H9 (cell line): Measurements from ENCODE around the gene TM9SF4. TPM values are rescaled to one million over a fixed set of nuclear protein-coding genes. Genes with fewer than 3 reads are reported as not detected.

ENCODE experiments used
- DNase-seq: peaks from one replicate; pipeline ENCODE4 v3.0.0-alpha.2; 2017
- H2AFZ ChIP-seq: one replicate; pipeline ENCODE4 v1.6.1; 2013; ENCODE audit warnings: mild to moderate bottlenecking, low read length, control low read depth, moderate library complexity
- H2AK5ac ChIP-seq: 2 replicates; pipeline ENCODE4 v1.6.1; 2013; ENCODE audit warnings: low read length, control low read depth, mixed read lengths; ENCODE audit not compliant: insufficient read length
- H2BK120ac ChIP-seq: one replicate; pipeline ENCODE4 v1.6.1; 2013; ENCODE audit warnings: low read depth, mild to moderate bottlenecking, low read length, control low read depth, inconsistent platforms; ENCODE audit not compliant: poor library complexity, severe bottlenecking
- H2BK12ac ChIP-seq: 2 replicates; pipeline ENCODE4 v1.6.1; 2013; ENCODE audit warnings: low read length, control low read depth, mixed read lengths, low read depth; ENCODE audit not compliant: insufficient read length
- H2BK15ac ChIP-seq: 2 replicates; pipeline ENCODE4 v1.6.1; 2013; ENCODE audit warnings: low read depth, low read length, control low read depth
- H2BK20ac ChIP-seq: one replicate; pipeline ENCODE4 v1.6.1; 2013; ENCODE audit warnings: low read depth, mild to moderate bottlenecking, low read length, control low read depth, inconsistent platforms; ENCODE audit not compliant: poor library complexity, severe bottlenecking
- H2BK5ac ChIP-seq: 2 replicates; pipeline ENCODE4 v1.6.1; 2013; ENCODE audit warnings: low read length, control low read depth, mixed read lengths; ENCODE audit not compliant: insufficient read length
- H3K14ac ChIP-seq: 2 replicates; pipeline ENCODE4 v1.6.1; 2013; ENCODE audit warnings: low read length, control low read depth; ENCODE audit not compliant: insufficient read depth
- H3K18ac ChIP-seq: 2 replicates; pipeline ENCODE4 v1.6.1; 2013; ENCODE audit warnings: low read depth, mild to moderate bottlenecking, mixed read lengths, low read length, control low read depth; ENCODE audit not compliant: insufficient read length
- H3K23ac ChIP-seq: 2 replicates; pipeline ENCODE4 v1.6.1; 2013; ENCODE audit warnings: low read length, control low read depth, mixed read lengths, low read depth; ENCODE audit not compliant: insufficient read length
- H3K23me2 ChIP-seq: 2 replicates; pipeline ENCODE4 v1.6.1; 2013; ENCODE audit warnings: low read depth, mild to moderate bottlenecking, mixed read lengths, low read length, control low read depth; ENCODE audit not compliant: insufficient read length, poor library complexity, severe bottlenecking
- H3K27ac ChIP-seq: 2 replicates; pipeline ENCODE4 v1.5.1; 2013; ENCODE audit warnings: low read length, control low read depth, mixed read lengths, low read depth; ENCODE audit not compliant: insufficient read length
- H3K27me3 ChIP-seq: 2 replicates; pipeline ENCODE4 v1.6.1; 2013; ENCODE audit warnings: low read length, control low read depth, inconsistent platforms; ENCODE audit not compliant: insufficient read depth
- H3K4ac ChIP-seq: 2 replicates; pipeline ENCODE4 v1.6.1; 2013; ENCODE audit warnings: low read depth, mild to moderate bottlenecking, control low read depth, inconsistent platforms, low read length, moderate library complexity
- H3K4me1 ChIP-seq: 2 replicates; pipeline ENCODE4 v1.6.1; 2013; ENCODE audit warnings: low read length, control low read depth, inconsistent platforms; ENCODE audit not compliant: insufficient read depth
- H3K4me2 ChIP-seq: 2 replicates; pipeline ENCODE4 v1.6.1; 2013; ENCODE audit warnings: low read length, control low read depth, mixed read lengths; ENCODE audit not compliant: insufficient read length, insufficient read depth
- H3K56ac ChIP-seq: 2 replicates; pipeline ENCODE4 v1.6.1; 2013; ENCODE audit warnings: low read depth, mild to moderate bottlenecking, mixed read lengths, low read length, control low read depth; ENCODE audit not compliant: insufficient read length
- H3K79me1 ChIP-seq: 2 replicates; pipeline ENCODE4 v1.6.1; 2013; ENCODE audit warnings: low read depth, mild to moderate bottlenecking, moderate library complexity, low read length, control low read depth, inconsistent platforms; ENCODE audit not compliant: insufficient read depth, poor library complexity, severe bottlenecking
- H3K79me2 ChIP-seq: 2 replicates; pipeline ENCODE4 v1.6.1; 2013; ENCODE audit warnings: low read length, control low read depth, inconsistent platforms; ENCODE audit not compliant: insufficient read depth
- H3K9ac ChIP-seq: 2 replicates; pipeline ENCODE4 v1.6.1; 2013; ENCODE audit warnings: low read length, control low read depth, mixed read lengths; ENCODE audit not compliant: insufficient read length; ENCODE audit errors: extremely low read depth
- H3K9me3 ChIP-seq: one replicate; pipeline ENCODE4 v1.6.1; 2013; ENCODE audit warnings: low read depth, low read length, inconsistent platforms; ENCODE audit not compliant: control insufficient read depth
- H3T11ph ChIP-seq: one replicate; pipeline ENCODE4 v1.6.1; 2013; ENCODE audit warnings: mild to moderate bottlenecking, low read length, control low read depth, inconsistent platforms
- H4K20me1 ChIP-seq: one replicate; pipeline ENCODE4 v1.6.1; 2013; ENCODE audit not compliant: control insufficient read depth, insufficient read length, insufficient read depth
- H4K5ac ChIP-seq: 2 replicates; pipeline ENCODE4 v1.6.1; 2013; ENCODE audit warnings: low read depth, mild to moderate bottlenecking, mixed read lengths, low read length, control low read depth; ENCODE audit not compliant: insufficient read length
- H4K8ac ChIP-seq: replicated peaks from 2 replicates; pipeline ENCODE4 v1.6.1; 2013; ENCODE audit warnings: low read length, control low read depth, mixed read lengths, low read depth; ENCODE audit not compliant: insufficient read length
- H4K91ac ChIP-seq: 2 replicates; pipeline ENCODE4 v1.6.1; 2013; ENCODE audit warnings: low read depth, mild to moderate bottlenecking, moderate library complexity, mixed read lengths, low read length, control low read depth; ENCODE audit not compliant: insufficient read length
- H3K27ac Mint-ChIP-seq, 3 experiments: 2 replicates in 2 of 3; 3 replicates in 1 of 3; pipeline ENCODE4 v1.8.0; 2020 to 2021; ENCODE audit warnings: mixed read lengths in 3 of 3, mild to moderate bottlenecking in 1 of 3, moderate library complexity in 1 of 3
- H3K27me3 Mint-ChIP-seq: 2 replicates; pipeline ENCODE4 v1.8.0; 2021; ENCODE audit warnings: low read depth, mild to moderate bottlenecking, moderate library complexity, mixed read lengths
- H3K36me3 Mint-ChIP-seq, 3 experiments: 2 replicates in 2 of 3; 3 replicates in 1 of 3; pipeline ENCODE4 v1.8.0; 2020 to 2021; ENCODE audit warnings: low read depth in 3 of 3, mixed read lengths in 3 of 3; ENCODE audit not compliant: insufficient read depth in 1 of 3
- H3K4me1 Mint-ChIP-seq, 2 experiments: 2 replicates each; pipeline ENCODE4 v1.8.0; 2020; ENCODE audit warnings: mixed read lengths in 2 of 2
- H3K4me3 Mint-ChIP-seq, 2 experiments: 2 replicates in 1 of 2; 3 replicates in 1 of 2; pipeline ENCODE4 v1.8.0; 2020 to 2021; ENCODE audit warnings: mild to moderate bottlenecking in 2 of 2, mixed read lengths in 2 of 2, moderate library complexity in 1 of 2
- H3K9me3 Mint-ChIP-seq, 2 experiments: 2 replicates in 1 of 2; 3 replicates in 1 of 2; pipeline ENCODE4 v1.8.0; 2020; ENCODE audit warnings: mild to moderate bottlenecking in 2 of 2, mixed read lengths in 2 of 2, moderate library complexity in 1 of 2
- WGBS: extraction: QIAGEN DNeasy Blood & Tissue Kit; methylation state at CpG from one replicate; pipeline ENCODE4 v1.1.7; 2013; ENCODE audit warnings: missing lambda C conversion rate, low lambda C conversion rate, mixed read lengths; ENCODE audit not compliant: insufficient read length; ENCODE audit errors: extremely low coverage; 5-methylcytosine and 5-hydroxymethylcytosine counted together
- total RNA-seq: library from RNA; stranded (reverse); gene quantifications from 2 replicates; pipeline ENCODE4 v1.2.1, GENCODE V29; 2021
- TF ChIP-seq, protein P1 (sequence below): fragments of 200-600 bp; sonication (generic); conservative IDR thresholded peaks from 3 replicates; pipeline ENCODE4 v1.8.0; 2021; ENCODE audit warnings: antibody characterized with exemption, mild to moderate bottlenecking

The TM9SF4 gene
- total RNA-seq, 1 experiment from 2014 or later: 62.3 TPM

DNA sequence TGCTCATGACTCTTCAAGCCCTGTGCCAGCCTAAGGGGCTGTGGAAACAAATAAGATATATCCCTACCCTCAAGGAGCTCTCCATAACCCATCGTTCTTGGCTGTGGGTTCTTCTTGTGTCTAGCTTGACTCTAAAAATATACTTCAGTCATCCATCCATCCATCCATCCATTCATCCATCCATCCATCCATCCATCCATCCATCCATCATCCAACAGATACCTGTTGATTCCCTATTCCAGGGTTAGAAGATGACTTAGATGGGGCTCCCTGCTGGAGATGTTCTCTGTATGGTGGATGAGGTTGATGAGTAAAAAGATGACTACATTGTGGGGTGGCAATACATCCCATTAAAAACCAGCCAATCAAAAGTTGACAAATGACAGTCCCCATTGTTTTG, 34.0 kb upstream of the TM9SF4 start:
- H3K27me3 ChIP-seq: no peaks in the 10 kb centered on the region
- H3K23ac ChIP-seq: no peak overlapping the region
- no peak overlapping the region for H2BK15ac ChIP-seq
- no peaks in the 10 kb centered on the region for H3K9me3 Mint-ChIP-seq
- H3K27ac ChIP-seq: no peak overlapping the region
- H3K79me1 ChIP-seq: no peaks in the 10 kb centered on the region
- H3K79me2 ChIP-seq: no peaks in the 10 kb centered on the region
- H3K23me2 ChIP-seq: no peaks in the 10 kb centered on the region
- no peak overlapping the region for H3K4me3 Mint-ChIP-seq
- H4K8ac ChIP-seq: no peak overlapping the region
- no peak overlapping the region for H3K27ac Mint-ChIP-seq
- no peak overlapping the region for H3T11ph ChIP-seq
- no peaks in the 10 kb centered on the region; a peak in 1 of 7 replicates for H3K36me3 Mint-ChIP-seq
- no peak overlapping the region for H3K14ac ChIP-seq
- no peak overlapping the region for H3K4me2 ChIP-seq
- peaks cover 17% of the 10 kb centered on the region for H3K27me3 Mint-ChIP-seq
- H2AK5ac ChIP-seq: no peak overlapping the region
- no peak overlapping the region for H3K4ac ChIP-seq
- no peaks in the 10 kb centered on the region for H3K9me3 ChIP-seq
- no peaks in the 10 kb centered on the region for H3K4me1 ChIP-seq
- no peak overlapping the region for H2BK12ac ChIP-seq
- H2BK5ac ChIP-seq: no peak overlapping the region
- no peak overlapping the region for H3K9ac ChIP-seq
- no CpG with 5 or more reads among the region's 1 CpG for WGBS
- no peak overlapping the region for H2AFZ ChIP-seq
- H4K20me1 ChIP-seq: no peaks in the 10 kb centered on the region
- H4K91ac ChIP-seq: no peak overlapping the region
- no peak for DNase-seq
- no peak overlapping the region for H2BK20ac ChIP-seq
- H4K5ac ChIP-seq: no peak overlapping the region
- H3K56ac ChIP-seq: no peak overlapping the region
- TF ChIP-seq, protein P1, sequence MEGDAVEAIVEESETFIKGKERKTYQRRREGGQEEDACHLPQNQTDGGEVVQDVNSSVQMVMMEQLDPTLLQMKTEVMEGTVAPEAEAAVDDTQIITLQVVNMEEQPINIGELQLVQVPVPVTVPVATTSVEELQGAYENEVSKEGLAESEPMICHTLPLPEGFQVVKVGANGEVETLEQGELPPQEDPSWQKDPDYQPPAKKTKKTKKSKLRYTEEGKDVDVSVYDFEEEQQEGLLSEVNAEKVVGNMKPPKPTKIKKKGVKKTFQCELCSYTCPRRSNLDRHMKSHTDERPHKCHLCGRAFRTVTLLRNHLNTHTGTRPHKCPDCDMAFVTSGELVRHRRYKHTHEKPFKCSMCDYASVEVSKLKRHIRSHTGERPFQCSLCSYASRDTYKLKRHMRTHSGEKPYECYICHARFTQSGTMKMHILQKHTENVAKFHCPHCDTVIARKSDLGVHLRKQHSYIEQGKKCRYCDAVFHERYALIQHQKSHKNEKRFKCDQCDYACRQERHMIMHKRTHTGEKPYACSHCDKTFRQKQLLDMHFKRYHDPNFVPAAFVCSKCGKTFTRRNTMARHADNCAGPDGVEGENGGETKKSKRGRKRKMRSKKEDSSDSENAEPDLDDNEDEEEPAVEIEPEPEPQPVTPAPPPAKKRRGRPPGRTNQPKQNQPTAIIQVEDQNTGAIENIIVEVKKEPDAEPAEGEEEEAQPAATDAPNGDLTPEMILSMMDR: no peak
- H3K4me1 Mint-ChIP-seq: peaks cover 6 to 19% of the 10 kb centered on the region in 2 experiments; a peak in 2 of 4 replicates
- H3K18ac ChIP-seq: no peak overlapping the region
- no peak overlapping the region for H2BK120ac ChIP-seq
